ENCODE measurements around the gene OLAH.

- TF ChIP-seq, protein P1, sequence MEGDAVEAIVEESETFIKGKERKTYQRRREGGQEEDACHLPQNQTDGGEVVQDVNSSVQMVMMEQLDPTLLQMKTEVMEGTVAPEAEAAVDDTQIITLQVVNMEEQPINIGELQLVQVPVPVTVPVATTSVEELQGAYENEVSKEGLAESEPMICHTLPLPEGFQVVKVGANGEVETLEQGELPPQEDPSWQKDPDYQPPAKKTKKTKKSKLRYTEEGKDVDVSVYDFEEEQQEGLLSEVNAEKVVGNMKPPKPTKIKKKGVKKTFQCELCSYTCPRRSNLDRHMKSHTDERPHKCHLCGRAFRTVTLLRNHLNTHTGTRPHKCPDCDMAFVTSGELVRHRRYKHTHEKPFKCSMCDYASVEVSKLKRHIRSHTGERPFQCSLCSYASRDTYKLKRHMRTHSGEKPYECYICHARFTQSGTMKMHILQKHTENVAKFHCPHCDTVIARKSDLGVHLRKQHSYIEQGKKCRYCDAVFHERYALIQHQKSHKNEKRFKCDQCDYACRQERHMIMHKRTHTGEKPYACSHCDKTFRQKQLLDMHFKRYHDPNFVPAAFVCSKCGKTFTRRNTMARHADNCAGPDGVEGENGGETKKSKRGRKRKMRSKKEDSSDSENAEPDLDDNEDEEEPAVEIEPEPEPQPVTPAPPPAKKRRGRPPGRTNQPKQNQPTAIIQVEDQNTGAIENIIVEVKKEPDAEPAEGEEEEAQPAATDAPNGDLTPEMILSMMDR (IDR thresholded peaks at IDR 0.05): no peak
- TF ChIP-seq POLR2A (IDR thresholded peaks at IDR 0.05) (peak in 1 of 4 donors; percentile 60), POLR2AphosphoS5 (IDR thresholded peaks at IDR 0.05) (peak; percentile 42 to 90 (median 86)), EP300 (IDR thresholded peaks at IDR 0.05) (no peak)
These were observed 53.5 kb downstream of the OLAH start, which contains the start of gene RPP38 for GRCh38 chr10:15097011-15097812.
